Glutamatergic neuron (in vitro differentiated cells): Measurements from ENCODE around the gene DPEP2NB. TPM values are rescaled to one million over a fixed set of nuclear protein-coding genes. Genes with fewer than 3 reads are reported as not detected.
"Not testable (repeated sequence)": the region's sequence is repeated elsewhere in the genome, so short reads cannot be mapped to it uniquely, and the experiment has no call there.

Experiments used
- DNase-seq: peaks from one replicate; pipeline ENCODE4 v3.0.0; 2022
- H3K27ac Mint-ChIP-seq: one replicate; pipeline ENCODE4 v1.8.0; 2020; ENCODE audit warnings: mild to moderate bottlenecking, mixed read lengths, inconsistent platforms; ENCODE audit not compliant: unreplicated experiment
- H3K27me3 Mint-ChIP-seq: one replicate; pipeline ENCODE4 v1.8.0; 2020; ENCODE audit warnings: mild to moderate bottlenecking, moderate library complexity, mixed read lengths, inconsistent platforms; ENCODE audit not compliant: unreplicated experiment
- H3K36me3 Mint-ChIP-seq: one replicate; pipeline ENCODE4 v1.8.0; 2020; ENCODE audit warnings: mild to moderate bottlenecking, mixed read lengths, inconsistent platforms; ENCODE audit not compliant: unreplicated experiment
- H3K4me1 Mint-ChIP-seq: one replicate; pipeline ENCODE4 v1.8.0; 2020; ENCODE audit warnings: mild to moderate bottlenecking, low read depth, mixed read lengths, inconsistent platforms; ENCODE audit not compliant: unreplicated experiment
- H3K4me3 Mint-ChIP-seq: one replicate; pipeline ENCODE4 v1.8.0; 2020; ENCODE audit warnings: mild to moderate bottlenecking, mixed read lengths, inconsistent platforms; ENCODE audit not compliant: unreplicated experiment
- H3K9me3 Mint-ChIP-seq: one replicate; pipeline ENCODE4 v1.8.0; 2020; ENCODE audit warnings: mild to moderate bottlenecking, moderate library complexity, mixed read lengths, inconsistent platforms; ENCODE audit not compliant: unreplicated experiment
- total RNA-seq: library from RNA; stranded (reverse); fragmentation: NEBNext Ultra II Directional; extraction: Animal tissue kit (Norgen Biotek cat#: 25700); gene quantifications from one replicate; pipeline ENCODE4 v1.2.1, GENCODE V29; 2021; ENCODE audit not compliant: unreplicated experiment
- TF ChIP-seq, protein P1 (sequence below): fragments of 200-600 bp; sonication (generic); IDR thresholded peaks from one replicate; pipeline ENCODE4 v1.5.0; 2021; ENCODE audit not compliant: partially characterized antibody, unreplicated experiment

Gene DPEP2NB
- total RNA-seq, 1 donor from 2014 or later = not detected

DNA sequence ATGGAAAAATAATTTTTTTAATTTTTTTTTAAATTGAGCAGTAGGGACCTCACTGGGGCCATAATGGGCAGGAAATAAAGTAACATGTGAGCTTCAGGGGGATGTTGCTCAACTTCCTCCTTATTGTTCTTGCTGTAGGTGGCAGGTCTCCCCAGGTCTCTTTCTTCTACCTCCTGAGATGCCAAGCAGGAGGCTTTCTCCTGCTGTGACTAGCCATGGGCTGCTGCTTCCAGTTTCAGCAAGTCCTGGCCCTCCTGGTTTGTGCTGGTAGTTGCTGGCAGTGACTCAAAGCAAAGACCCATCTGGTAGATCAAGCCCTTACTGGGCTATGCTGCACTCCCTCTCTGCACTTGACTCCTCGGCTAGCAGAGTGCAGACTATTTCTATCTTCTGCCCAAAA, 2.3 kb downstream of the DPEP2NB start:
- TF ChIP-seq, protein P1, sequence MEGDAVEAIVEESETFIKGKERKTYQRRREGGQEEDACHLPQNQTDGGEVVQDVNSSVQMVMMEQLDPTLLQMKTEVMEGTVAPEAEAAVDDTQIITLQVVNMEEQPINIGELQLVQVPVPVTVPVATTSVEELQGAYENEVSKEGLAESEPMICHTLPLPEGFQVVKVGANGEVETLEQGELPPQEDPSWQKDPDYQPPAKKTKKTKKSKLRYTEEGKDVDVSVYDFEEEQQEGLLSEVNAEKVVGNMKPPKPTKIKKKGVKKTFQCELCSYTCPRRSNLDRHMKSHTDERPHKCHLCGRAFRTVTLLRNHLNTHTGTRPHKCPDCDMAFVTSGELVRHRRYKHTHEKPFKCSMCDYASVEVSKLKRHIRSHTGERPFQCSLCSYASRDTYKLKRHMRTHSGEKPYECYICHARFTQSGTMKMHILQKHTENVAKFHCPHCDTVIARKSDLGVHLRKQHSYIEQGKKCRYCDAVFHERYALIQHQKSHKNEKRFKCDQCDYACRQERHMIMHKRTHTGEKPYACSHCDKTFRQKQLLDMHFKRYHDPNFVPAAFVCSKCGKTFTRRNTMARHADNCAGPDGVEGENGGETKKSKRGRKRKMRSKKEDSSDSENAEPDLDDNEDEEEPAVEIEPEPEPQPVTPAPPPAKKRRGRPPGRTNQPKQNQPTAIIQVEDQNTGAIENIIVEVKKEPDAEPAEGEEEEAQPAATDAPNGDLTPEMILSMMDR = no peak
- Mint-ChIP-seq H3K36me3 (no peaks in the 10 kb centered on the region), H3K4me3 (no peak overlapping the region), H3K27ac (no peak overlapping the region), H3K4me1 (no peaks in the 10 kb centered on the region), H3K9me3 (no peaks in the 10 kb centered on the region), H3K27me3 (peaks cover 2% of the 10 kb centered on the region)
- DNase-seq = no peak

DNA sequence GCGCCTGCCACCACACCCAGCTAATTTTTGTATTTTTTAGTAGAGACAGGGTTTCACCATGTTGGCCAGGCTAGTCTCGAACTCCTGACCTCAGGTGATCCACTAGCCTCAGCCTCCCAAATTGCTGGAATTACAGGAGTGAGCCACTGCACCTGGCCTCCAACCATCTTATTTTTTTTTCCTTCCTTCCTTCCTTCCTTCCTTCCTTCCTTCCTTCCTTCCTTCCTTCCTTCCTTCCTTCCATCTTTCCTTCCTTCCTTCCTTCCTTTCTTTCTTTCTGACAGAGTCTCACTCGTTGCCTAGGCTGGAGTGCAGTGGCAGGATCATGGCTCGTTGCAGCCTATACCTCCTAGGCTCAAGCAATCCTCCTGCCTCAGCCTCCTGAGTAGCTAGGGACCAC, 5.8 kb downstream of the DPEP2NB start:
- DNase-seq, H3K36me3 Mint-ChIP-seq, H3K4me3 Mint-ChIP-seq, H3K4me1 Mint-ChIP-seq, H3K9me3 Mint-ChIP-seq, H3K27me3 Mint-ChIP-seq, H3K27ac Mint-ChIP-seq: not testable (repeated sequence)

DNA sequence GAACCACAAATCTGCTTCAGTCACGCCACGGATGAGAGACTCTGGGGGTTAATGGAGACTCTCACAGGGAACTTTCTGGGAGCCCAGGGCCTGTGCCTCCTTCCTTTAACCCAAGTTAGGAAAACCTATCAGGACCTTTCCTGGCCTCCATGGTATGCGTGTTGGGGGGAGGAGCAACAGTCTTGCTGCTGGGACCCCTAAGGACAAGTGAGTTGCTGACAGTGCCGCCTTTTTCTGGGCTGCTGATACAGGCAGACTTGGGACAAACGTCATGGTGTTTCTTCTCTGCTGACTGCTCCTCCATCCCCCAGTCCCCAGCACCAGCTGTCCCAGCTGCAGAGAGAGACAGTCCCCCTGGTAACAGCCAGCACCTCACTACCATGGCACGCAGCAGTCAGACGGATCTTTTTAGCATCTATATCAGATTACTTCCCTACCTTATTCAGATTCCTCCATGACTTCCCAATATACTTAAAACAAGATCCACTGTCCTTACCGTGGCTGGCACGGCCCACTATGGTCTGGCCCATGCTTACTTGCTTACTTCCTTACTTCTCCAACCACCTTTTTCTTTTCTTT, 6.5 kb downstream of the DPEP2NB start:
- TF ChIP-seq, protein P1 = no peak
- H3K4me3 Mint-ChIP-seq = no peak overlapping the region
- H3K36me3 Mint-ChIP-seq = no peaks in the 10 kb centered on the region
- H3K4me1 Mint-ChIP-seq = no peaks in the 10 kb centered on the region
- no peaks in the 10 kb centered on the region for H3K9me3 Mint-ChIP-seq
- DNase-seq = no peak
- peaks cover 2% of the 10 kb centered on the region for H3K27me3 Mint-ChIP-seq
- H3K27ac Mint-ChIP-seq = no peak overlapping the region

DNA sequence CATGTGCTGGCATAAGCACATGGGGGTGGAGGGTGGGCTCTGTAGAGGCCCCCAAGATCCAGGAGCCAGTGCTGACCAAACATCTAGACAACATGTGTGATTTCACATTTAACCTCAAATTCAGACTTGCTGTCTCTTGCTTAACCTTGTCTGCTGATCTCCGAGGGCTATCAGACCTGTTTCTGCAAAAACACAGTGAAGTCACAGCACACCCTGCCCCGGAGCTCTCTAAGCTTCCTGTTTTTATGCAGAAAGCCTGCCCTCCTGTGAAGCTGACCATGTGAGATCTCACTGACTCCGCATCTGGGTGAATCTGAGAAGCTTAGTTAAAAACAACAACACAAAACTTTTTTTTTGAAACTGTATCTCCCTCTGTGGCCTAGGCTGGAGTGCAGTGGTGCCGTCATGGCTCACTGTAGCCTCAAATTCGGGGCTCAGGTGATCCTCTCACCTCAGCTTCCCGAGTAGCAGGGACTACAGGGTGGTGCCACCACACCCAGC, 9.9 kb downstream of the DPEP2NB start:
- no peaks in the 10 kb centered on the region for H3K36me3 Mint-ChIP-seq
- H3K4me3 Mint-ChIP-seq = no peak overlapping the region
- no peaks in the 10 kb centered on the region for H3K9me3 Mint-ChIP-seq
- peaks cover 2% of the 10 kb centered on the region for H3K27me3 Mint-ChIP-seq
- DNase-seq = no peak
- TF ChIP-seq, protein P1 = no peak
- H3K4me1 Mint-ChIP-seq = no peaks in the 10 kb centered on the region
- H3K27ac Mint-ChIP-seq = no peak overlapping the region

DNA sequence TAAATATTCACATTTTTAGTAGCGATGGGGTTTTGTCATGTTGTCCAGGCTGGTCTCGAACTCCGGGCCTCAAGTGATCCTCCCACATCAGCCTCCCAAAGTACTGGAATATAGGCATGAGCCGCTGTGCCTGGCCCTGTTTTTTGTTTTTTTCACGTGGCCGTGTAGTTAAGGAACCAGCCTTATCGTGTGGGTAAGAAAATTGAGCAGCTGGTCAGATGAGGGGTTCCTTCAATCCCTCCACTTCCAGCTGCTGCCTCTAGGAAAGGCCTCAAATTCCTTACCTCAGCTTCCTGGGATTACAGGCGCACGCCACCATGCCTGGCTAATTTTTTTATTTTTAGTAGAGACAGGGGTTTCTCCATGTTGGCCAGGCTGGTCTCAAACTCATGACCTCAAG, 10.5 kb downstream of the DPEP2NB start:
- no peak for DNase-seq
- Mint-ChIP-seq H3K27ac (no peak overlapping the region), H3K27me3 (no peaks in the 10 kb centered on the region), H3K36me3 (no peaks in the 10 kb centered on the region), H3K9me3 (no peaks in the 10 kb centered on the region), H3K4me1 (no peaks in the 10 kb centered on the region), H3K4me3 (no peak overlapping the region)
- TF ChIP-seq, protein P1 = no peak
